ENCODE data around the gene KLRD1.

DNA sequence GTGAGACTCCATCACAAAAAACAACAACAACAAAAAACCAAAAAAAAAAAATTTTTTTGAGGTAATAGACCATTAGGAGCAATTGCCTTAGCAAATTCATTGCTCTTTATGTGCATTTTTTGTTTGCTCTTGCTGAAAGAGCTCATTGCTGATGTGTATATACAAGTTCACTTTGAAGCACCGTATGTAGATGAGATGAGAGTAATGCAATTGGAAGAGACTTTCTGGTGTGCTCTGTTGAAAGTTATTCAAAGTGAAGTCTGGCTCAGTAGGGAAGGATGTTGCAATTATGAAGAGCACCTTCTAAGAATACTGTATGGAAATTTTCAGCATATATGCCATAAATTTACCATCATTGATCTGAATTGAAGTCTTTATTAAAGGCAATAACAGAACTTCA, 46.7 kb upstream of the KLRD1 start:
- TF ChIP-seq EP300 (IDR thresholded peaks at IDR 0.05; ENCODE audit: borderline replicate concordance) = no peak
- no peak for TF ChIP-seq CREB1 (IDR thresholded peaks at IDR 0.05; ENCODE audit: low read depth)
- no peak for TF ChIP-seq CEBPB (IDR thresholded peaks at IDR 0.05)
- TF ChIP-seq YY1 (IDR thresholded peaks at IDR 0.05; ENCODE audit: low read depth) = no peak
- TF ChIP-seq, protein P1, sequence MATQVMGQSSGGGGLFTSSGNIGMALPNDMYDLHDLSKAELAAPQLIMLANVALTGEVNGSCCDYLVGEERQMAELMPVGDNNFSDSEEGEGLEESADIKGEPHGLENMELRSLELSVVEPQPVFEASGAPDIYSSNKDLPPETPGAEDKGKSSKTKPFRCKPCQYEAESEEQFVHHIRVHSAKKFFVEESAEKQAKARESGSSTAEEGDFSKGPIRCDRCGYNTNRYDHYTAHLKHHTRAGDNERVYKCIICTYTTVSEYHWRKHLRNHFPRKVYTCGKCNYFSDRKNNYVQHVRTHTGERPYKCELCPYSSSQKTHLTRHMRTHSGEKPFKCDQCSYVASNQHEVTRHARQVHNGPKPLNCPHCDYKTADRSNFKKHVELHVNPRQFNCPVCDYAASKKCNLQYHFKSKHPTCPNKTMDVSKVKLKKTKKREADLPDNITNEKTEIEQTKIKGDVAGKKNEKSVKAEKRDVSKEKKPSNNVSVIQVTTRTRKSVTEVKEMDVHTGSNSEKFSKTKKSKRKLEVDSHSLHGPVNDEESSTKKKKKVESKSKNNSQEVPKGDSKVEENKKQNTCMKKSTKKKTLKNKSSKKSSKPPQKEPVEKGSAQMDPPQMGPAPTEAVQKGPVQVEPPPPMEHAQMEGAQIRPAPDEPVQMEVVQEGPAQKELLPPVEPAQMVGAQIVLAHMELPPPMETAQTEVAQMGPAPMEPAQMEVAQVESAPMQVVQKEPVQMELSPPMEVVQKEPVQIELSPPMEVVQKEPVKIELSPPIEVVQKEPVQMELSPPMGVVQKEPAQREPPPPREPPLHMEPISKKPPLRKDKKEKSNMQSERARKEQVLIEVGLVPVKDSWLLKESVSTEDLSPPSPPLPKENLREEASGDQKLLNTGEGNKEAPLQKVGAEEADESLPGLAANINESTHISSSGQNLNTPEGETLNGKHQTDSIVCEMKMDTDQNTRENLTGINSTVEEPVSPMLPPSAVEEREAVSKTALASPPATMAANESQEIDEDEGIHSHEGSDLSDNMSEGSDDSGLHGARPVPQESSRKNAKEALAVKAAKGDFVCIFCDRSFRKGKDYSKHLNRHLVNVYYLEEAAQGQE (IDR thresholded peaks at IDR 0.05; ENCODE audit: low read depth) = no peak
- TF ChIP-seq NFIC (IDR thresholded peaks at IDR 0.05) = no peak
- TF ChIP-seq, protein P2, sequence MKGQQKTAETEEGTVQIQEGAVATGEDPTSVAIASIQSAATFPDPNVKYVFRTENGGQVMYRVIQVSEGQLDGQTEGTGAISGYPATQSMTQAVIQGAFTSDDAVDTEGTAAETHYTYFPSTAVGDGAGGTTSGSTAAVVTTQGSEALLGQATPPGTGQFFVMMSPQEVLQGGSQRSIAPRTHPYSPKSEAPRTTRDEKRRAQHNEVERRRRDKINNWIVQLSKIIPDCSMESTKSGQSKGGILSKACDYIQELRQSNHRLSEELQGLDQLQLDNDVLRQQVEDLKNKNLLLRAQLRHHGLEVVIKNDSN (IDR thresholded peaks at IDR 0.05) = no peak
- no peak for TF ChIP-seq RAD21 (IDR thresholded peaks at IDR 0.05; ENCODE audit: low read depth)
- no peak for TF ChIP-seq EGR1 (IDR thresholded peaks at IDR 0.05)

Measured in Ishikawa (cell line).